ENCODE data around the gene PPP2R2D.

The PPP2R2D gene

GRCh38 chr10:131978366-131978765 lies 77.6 kb downstream of the PPP2R2D start:
- H3K27ac ChIP-seq: no peak overlapping the region
- no peaks in the 10 kb centered on the region for H3K9me3 ChIP-seq (ENCODE audit: low read depth, low read length)
- H3K9ac ChIP-seq (ENCODE audit: insufficient read length): no peak overlapping the region
- DNase-seq (ENCODE audit: low read depth, low spot score): no peak
- no peak for TF ChIP-seq EZH2 (IDR thresholded peaks at IDR 0.05)
- no peaks in the 10 kb centered on the region for H3K36me3 ChIP-seq (ENCODE audit: insufficient read depth, low read length)
- H3K4me3 ChIP-seq: no peak overlapping the region

GRCh38 chr10:131978851-131979250 lies 78.0 kb downstream of the PPP2R2D start:
- Histone ChIP-seq H3K9me3 (ENCODE audit: low read depth, low read length) (no peaks in the 10 kb centered on the region), H3K4me3 (no peak overlapping the region), H3K36me3 (ENCODE audit: insufficient read depth, low read length) (no peaks in the 10 kb centered on the region), H3K9ac (ENCODE audit: insufficient read length) (no peak overlapping the region), H3K27ac (no peak overlapping the region)
- TF ChIP-seq FOXP2 (optimal IDR thresholded peaks at IDR 0.05; ENCODE audit: control extremely low read depth, extremely low read length, insufficient read depth) (no peak), EZH2 (IDR thresholded peaks at IDR 0.05) (no peak), POLR2AphosphoS5 (IDR thresholded peaks at IDR 0.05; ENCODE audit: borderline replicate concordance, low read depth, low read length) (no peak)
- DNase-seq (ENCODE audit: low read depth, low spot score): no peak

GRCh38 chr10:131979336-131979735 lies 78.5 kb downstream of the PPP2R2D start:
- no peak for DNase-seq (ENCODE audit: low read depth, low spot score)

GRCh38 chr10:131979821-131980270 lies 79.0 kb downstream of the PPP2R2D start:
- H3K9me3 ChIP-seq (ENCODE audit: low read depth, low read length): no peaks in the 10 kb centered on the region
- H3K27ac ChIP-seq: no peak overlapping the region
- H3K36me3 ChIP-seq (ENCODE audit: insufficient read depth, low read length): no peaks in the 10 kb centered on the region
- DNase-seq (ENCODE audit: low read depth, low spot score): no peak
- TF ChIP-seq EZH2 (IDR thresholded peaks at IDR 0.05): no peak
- no peak for TF ChIP-seq POLR2AphosphoS5 (IDR thresholded peaks at IDR 0.05; ENCODE audit: borderline replicate concordance, low read depth, low read length)
- TF ChIP-seq FOXP2 (optimal IDR thresholded peaks at IDR 0.05; ENCODE audit: control extremely low read depth, extremely low read length, insufficient read depth): no peak
- no peak overlapping the region for H3K9ac ChIP-seq (ENCODE audit: insufficient read length)
- no peak overlapping the region for H3K4me3 ChIP-seq

More at GRCh38 chr10:131979336-131979735, 78.5 kb downstream of the PPP2R2D start:
- Histone ChIP-seq H3K9ac (ENCODE audit: insufficient read length) (no peak overlapping the region), H3K9me3 (ENCODE audit: low read depth, low read length) (no peaks in the 10 kb centered on the region), H3K36me3 (ENCODE audit: insufficient read depth, low read length) (no peaks in the 10 kb centered on the region), H3K4me3 (no peak overlapping the region), H3K27ac (no peak overlapping the region)
- no peak for TF ChIP-seq FOXP2 (optimal IDR thresholded peaks at IDR 0.05; ENCODE audit: control extremely low read depth, extremely low read length, insufficient read depth)
- TF ChIP-seq EZH2 (IDR thresholded peaks at IDR 0.05): no peak
- no peak for TF ChIP-seq POLR2AphosphoS5 (IDR thresholded peaks at IDR 0.05; ENCODE audit: borderline replicate concordance, low read depth, low read length)

- Histone ChIP-seq H3K9me3 (ENCODE audit: low read depth, low read length) (no peaks in the 10 kb centered on the region), H3K4me3 (no peak overlapping the region), H3K9ac (ENCODE audit: insufficient read length) (no peak overlapping the region), H3K36me3 (ENCODE audit: insufficient read depth, low read length) (no peaks in the 10 kb centered on the region), H3K27ac (no peak overlapping the region)
- TF ChIP-seq EZH2 (IDR thresholded peaks at IDR 0.05) (no peak), FOXP2 (optimal IDR thresholded peaks at IDR 0.05; ENCODE audit: control extremely low read depth, extremely low read length, insufficient read depth) (no peak), POLR2AphosphoS5 (IDR thresholded peaks at IDR 0.05; ENCODE audit: borderline replicate concordance, low read depth, low read length) (no peak)
- no peak for DNase-seq (ENCODE audit: low read depth, low spot score)
Measured at GRCh38 chr10:131980321-131980720, 79.5 kb downstream of the PPP2R2D start.

GRCh38 chr10:131980761-131981428 lies 80.1 kb downstream of the PPP2R2D start:
- DNase-seq (ENCODE audit: low read depth, low spot score): no peak
- TF ChIP-seq POLR2AphosphoS5 (IDR thresholded peaks at IDR 0.05; ENCODE audit: borderline replicate concordance, low read depth, low read length): no peak
- no peak for TF ChIP-seq EZH2 (IDR thresholded peaks at IDR 0.05)
- no peak for TF ChIP-seq FOXP2 (optimal IDR thresholded peaks at IDR 0.05; ENCODE audit: control extremely low read depth, extremely low read length, insufficient read depth)
- Histone ChIP-seq H3K4me3 (peak overlapping the region; percentile 80), H3K36me3 (ENCODE audit: insufficient read depth, low read length) (no peaks in the 10 kb centered on the region), H3K27ac (no peak overlapping the region), H3K9ac (ENCODE audit: insufficient read length) (peak overlapping the region; percentile 64), H3K9me3 (ENCODE audit: low read depth, low read length) (no peaks in the 10 kb centered on the region)

GRCh38 chr10:131981429-131982184 lies 80.8 kb downstream of the PPP2R2D start, which contains the start of gene BNIP3:
BNIP3 (minus strand) TSS chr10:131981923; CDS start chr10:131981806, 117 bp downstream.
- H3K4me3 ChIP-seq: peak within 1 kb of the TSS; percentile 80
- H3K36me3 ChIP-seq (ENCODE audit: insufficient read depth, low read length): no peaks in the 10 kb centered on the region
- peak; percentile 68; the same call in 1 of the 2 replicates for TF ChIP-seq POLR2AphosphoS5 (IDR thresholded peaks at IDR 0.05; ENCODE audit: borderline replicate concordance, low read depth, low read length)
- TF ChIP-seq FOXP2 (optimal IDR thresholded peaks at IDR 0.05; ENCODE audit: control extremely low read depth, extremely low read length, insufficient read depth): no peak
- no peak for TF ChIP-seq EZH2 (IDR thresholded peaks at IDR 0.05)
- no peak within 1 kb of the TSS for H3K27ac ChIP-seq
- H3K9me3 ChIP-seq (ENCODE audit: low read depth, low read length): no peaks in the 10 kb centered on the region
- H3K9ac ChIP-seq (ENCODE audit: insufficient read length): peak within 1 kb of the TSS; percentile 64
- DNase-seq (ENCODE audit: low read depth, low spot score): no peak

GRCh38 chr10:131982185-131982756 lies 81.5 kb downstream of the PPP2R2D start:
- DNase-seq (ENCODE audit: low read depth, low spot score): no peak

More at GRCh38 chr10:131982185-131982756, 81.5 kb downstream of the PPP2R2D start:
- Histone ChIP-seq H3K36me3 (ENCODE audit: insufficient read depth, low read length) (no peaks in the 10 kb centered on the region), H3K27ac (no peak overlapping the region), H3K9ac (ENCODE audit: insufficient read length) (peak overlapping the region; percentile 51), H3K4me3 (peak overlapping the region; percentile 76), H3K9me3 (ENCODE audit: low read depth, low read length) (no peaks in the 10 kb centered on the region)
- no peak for TF ChIP-seq FOXP2 (optimal IDR thresholded peaks at IDR 0.05; ENCODE audit: control extremely low read depth, extremely low read length, insufficient read depth)
- no peak for TF ChIP-seq POLR2AphosphoS5 (IDR thresholded peaks at IDR 0.05; ENCODE audit: borderline replicate concordance, low read depth, low read length)
- TF ChIP-seq EZH2 (IDR thresholded peaks at IDR 0.05): no peak
